ENCODE results near the gene RFLNA.

The RFLNA gene

GRCh38 chr12:124294780-124295341, at the start of gene RFLNA:
Gene RFLNA, plus strand, starts transcription at chr12:124295093. Its CDS starts 337 bp downstream, at chr12:124295430.
- H3K27me3 Mint-ChIP-seq: peaks cover 17% of the 10 kb centered on the region
- peaks cover 7% of the 10 kb centered on the region for H3K4me1 Mint-ChIP-seq (ENCODE audit: low read depth)
- H3K4me3 Mint-ChIP-seq: no peak within 1 kb of the TSS

GRCh38 chr12:124247331-124247730, 47.6 kb upstream of the RFLNA start:
- Mint-ChIP-seq H3K27me3 (peaks cover 19% of the 10 kb centered on the region), H3K4me3 (no peak overlapping the region), H3K4me1 (ENCODE audit: low read depth) (no peaks in the 10 kb centered on the region), H3K9me3 (ENCODE audit: low read depth) (peaks cover 13% of the 10 kb centered on the region), H3K36me3 (peaks cover 4% of the 10 kb centered on the region), H3K27ac (no peak overlapping the region)

More at GRCh38 chr12:124294780-124295341, at the start of gene RFLNA:
- Mint-ChIP-seq H3K9me3 (ENCODE audit: low read depth) (no peaks in the 10 kb centered on the region), H3K27ac (no peak within 1 kb of the TSS), H3K36me3 (no peaks in the 10 kb centered on the region)

- Mint-ChIP-seq H3K4me1 (ENCODE audit: low read depth) (no peaks in the 10 kb centered on the region), H3K36me3 (peaks cover 4% of the 10 kb centered on the region), H3K4me3 (no peak overlapping the region), H3K27me3 (peaks cover 16% of the 10 kb centered on the region), H3K27ac (no peak overlapping the region), H3K9me3 (ENCODE audit: low read depth) (peaks cover 13% of the 10 kb centered on the region)
Measured at GRCh38 chr12:124248941-124249825, 45.7 kb upstream of the RFLNA start.

- no peaks in the 10 kb centered on the region for H3K4me1 Mint-ChIP-seq (ENCODE audit: low read depth)
Measured at GRCh38 chr12:124251186-124251585, 43.7 kb upstream of the RFLNA start.

GRCh38 chr12:124252964-124253363, 41.9 kb upstream of the RFLNA start:
- Mint-ChIP-seq H3K4me3 (no peak overlapping the region), H3K9me3 (ENCODE audit: low read depth) (no peaks in the 10 kb centered on the region), H3K36me3 (no peaks in the 10 kb centered on the region), H3K27me3 (peaks cover 6% of the 10 kb centered on the region), H3K4me1 (ENCODE audit: low read depth) (no peaks in the 10 kb centered on the region), H3K27ac (no peak overlapping the region)

More at GRCh38 chr12:124251186-124251585, 43.7 kb upstream of the RFLNA start:
- Mint-ChIP-seq H3K4me3 (no peak overlapping the region), H3K36me3 (peaks cover 2% of the 10 kb centered on the region), H3K27ac (no peak overlapping the region), H3K9me3 (ENCODE audit: low read depth) (peaks cover 13% of the 10 kb centered on the region), H3K27me3 (peaks cover 12% of the 10 kb centered on the region)

- no peaks in the 10 kb centered on the region for H3K9me3 Mint-ChIP-seq (ENCODE audit: low read depth)
- no peaks in the 10 kb centered on the region for H3K4me1 Mint-ChIP-seq (ENCODE audit: low read depth)
- H3K27ac Mint-ChIP-seq: no peak overlapping the region
- H3K36me3 Mint-ChIP-seq: no peaks in the 10 kb centered on the region
- H3K4me3 Mint-ChIP-seq: no peak overlapping the region
- H3K27me3 Mint-ChIP-seq: peaks cover 10% of the 10 kb centered on the region
Measured at GRCh38 chr12:124254126-124254525, 40.8 kb upstream of the RFLNA start.

GRCh38 chr12:124259154-124260066, 35.5 kb upstream of the RFLNA start:
- H3K27ac Mint-ChIP-seq: no peak overlapping the region
- no peaks in the 10 kb centered on the region for H3K36me3 Mint-ChIP-seq
- peaks cover 22% of the 10 kb centered on the region for H3K27me3 Mint-ChIP-seq
- peaks cover 3% of the 10 kb centered on the region for H3K4me1 Mint-ChIP-seq (ENCODE audit: low read depth)
- H3K4me3 Mint-ChIP-seq: no peak overlapping the region
- H3K9me3 Mint-ChIP-seq (ENCODE audit: low read depth): no peaks in the 10 kb centered on the region

- Mint-ChIP-seq H3K4me1 (ENCODE audit: low read depth) (peaks cover 3% of the 10 kb centered on the region), H3K4me3 (no peak overlapping the region), H3K9me3 (ENCODE audit: low read depth) (no peaks in the 10 kb centered on the region), H3K36me3 (no peaks in the 10 kb centered on the region), H3K27ac (no peak overlapping the region), H3K27me3 (peaks cover 22% of the 10 kb centered on the region)
Measured at GRCh38 chr12:124261885-124262284, 33.0 kb upstream of the RFLNA start.

- H3K27ac Mint-ChIP-seq: no peak overlapping the region
- H3K4me3 Mint-ChIP-seq: no peak overlapping the region
- no peaks in the 10 kb centered on the region for H3K9me3 Mint-ChIP-seq (ENCODE audit: low read depth)
- no peaks in the 10 kb centered on the region for H3K36me3 Mint-ChIP-seq
- peaks cover 3% of the 10 kb centered on the region for H3K4me1 Mint-ChIP-seq (ENCODE audit: low read depth)
- peaks cover 16% of the 10 kb centered on the region for H3K27me3 Mint-ChIP-seq
Measured at GRCh38 chr12:124264089-124264795, 30.7 kb upstream of the RFLNA start.

GRCh38 chr12:124264879-124265278, 30.0 kb upstream of the RFLNA start:
- H3K36me3 Mint-ChIP-seq: no peaks in the 10 kb centered on the region
- H3K4me3 Mint-ChIP-seq: no peak overlapping the region
- H3K9me3 Mint-ChIP-seq (ENCODE audit: low read depth): no peaks in the 10 kb centered on the region
- no peak overlapping the region for H3K27ac Mint-ChIP-seq
- peaks cover 13% of the 10 kb centered on the region for H3K27me3 Mint-ChIP-seq
- peaks cover under 1% of the 10 kb centered on the region for H3K4me1 Mint-ChIP-seq (ENCODE audit: low read depth)

- no peak overlapping the region for H3K27ac Mint-ChIP-seq
- no peaks in the 10 kb centered on the region for H3K36me3 Mint-ChIP-seq
- H3K27me3 Mint-ChIP-seq: peaks cover 6% of the 10 kb centered on the region
- H3K4me3 Mint-ChIP-seq: no peak overlapping the region
- H3K4me1 Mint-ChIP-seq (ENCODE audit: low read depth): no peaks in the 10 kb centered on the region
- no peaks in the 10 kb centered on the region for H3K9me3 Mint-ChIP-seq (ENCODE audit: low read depth)
Measured at GRCh38 chr12:124267205-124267778, 27.6 kb upstream of the RFLNA start.

GRCh38 chr12:124270671-124271070, 24.2 kb upstream of the RFLNA start:
- H3K27me3 Mint-ChIP-seq: peaks cover 2% of the 10 kb centered on the region
- no peaks in the 10 kb centered on the region for H3K9me3 Mint-ChIP-seq (ENCODE audit: low read depth)
- no peaks in the 10 kb centered on the region for H3K4me1 Mint-ChIP-seq (ENCODE audit: low read depth)
- no peaks in the 10 kb centered on the region for H3K36me3 Mint-ChIP-seq
- H3K27ac Mint-ChIP-seq: no peak overlapping the region
- H3K4me3 Mint-ChIP-seq: no peak overlapping the region

GRCh38 chr12:124273630-124274029, 21.3 kb upstream of the RFLNA start:
- Mint-ChIP-seq H3K9me3 (ENCODE audit: low read depth) (no peaks in the 10 kb centered on the region), H3K27me3 (peaks cover 1% of the 10 kb centered on the region), H3K4me3 (no peak overlapping the region), H3K27ac (no peak overlapping the region), H3K36me3 (no peaks in the 10 kb centered on the region), H3K4me1 (ENCODE audit: low read depth) (no peaks in the 10 kb centered on the region)

- Mint-ChIP-seq H3K27ac (no peak overlapping the region), H3K4me1 (ENCODE audit: low read depth) (no peaks in the 10 kb centered on the region), H3K36me3 (no peaks in the 10 kb centered on the region), H3K9me3 (ENCODE audit: low read depth) (no peaks in the 10 kb centered on the region), H3K27me3 (peaks cover 6% of the 10 kb centered on the region), H3K4me3 (no peak overlapping the region)
Measured at GRCh38 chr12:124276337-124276736, 18.6 kb upstream of the RFLNA start.

Measured in activated naive CD8-positive, alpha-beta T cell (primary cell).